Mesendoderm (in vitro differentiated cells): ENCODE measurements around the gene SLC25A17. TPM values are rescaled to one million over a fixed set of nuclear protein-coding genes. Genes with fewer than 3 reads are reported as not detected.
"Not testable (repeated sequence)": the region's sequence is repeated elsewhere in the genome, so short reads cannot be mapped to it uniquely, and the experiment has no call there.

Experiments
- DNase-seq: peaks from one replicate; pipeline ENCODE4 v3.0.0; 2013
- H2AK5ac ChIP-seq: 2 replicates; pipeline ENCODE4 v1.6.1; 2013; ENCODE audit warnings: low read length, inconsistent platforms
- H2BK120ac ChIP-seq: 2 replicates; pipeline ENCODE4 v1.6.1; 2013; ENCODE audit warnings: low read depth, mild to moderate bottlenecking, low read length, moderate library complexity, mixed read lengths
- H2BK15ac ChIP-seq: replicated peaks from 2 replicates; pipeline ENCODE4 v1.6.1; 2013; ENCODE audit warnings: low read depth, mild to moderate bottlenecking, moderate library complexity
- H2BK5ac ChIP-seq: 2 replicates; pipeline ENCODE4 v1.6.1; 2013; ENCODE audit warnings: low read length, inconsistent platforms
- H3K18ac ChIP-seq: 2 replicates; pipeline ENCODE4 v1.6.1; 2013; ENCODE audit warnings: mild to moderate bottlenecking, low read length, mixed read lengths
- H3K23ac ChIP-seq: one replicate; pipeline ENCODE4 v1.6.1; 2013; ENCODE audit warnings: low read length
- H3K27ac ChIP-seq: 2 replicates; pipeline ENCODE4 v1.5.1; 2013; ENCODE audit warnings: low read depth, mild to moderate bottlenecking, inconsistent platforms, low read length, moderate library complexity
- H3K27me3 ChIP-seq: 2 replicates; pipeline ENCODE4 v1.6.1; 2013; ENCODE audit warnings: low read length, control low read depth, mild to moderate bottlenecking, inconsistent platforms; ENCODE audit not compliant: insufficient read depth, poor library complexity
- H3K36me3 ChIP-seq: 2 replicates; pipeline ENCODE4 v1.6.1; 2013; ENCODE audit warnings: low read length, inconsistent platforms; ENCODE audit not compliant: control insufficient read depth, insufficient read depth
- H3K4ac ChIP-seq: one replicate; pipeline ENCODE4 v1.6.1; 2013; ENCODE audit warnings: low read depth, mild to moderate bottlenecking, low read length, moderate library complexity
- H3K4me1 ChIP-seq: 2 replicates; pipeline ENCODE4 v1.6.1; 2013; ENCODE audit warnings: low read depth, low read length, inconsistent platforms; ENCODE audit not compliant: control insufficient read depth
- H3K4me2 ChIP-seq: 2 replicates; pipeline ENCODE4 v1.6.1; 2013; ENCODE audit warnings: low read length
- H3K4me3 ChIP-seq: 2 replicates; pipeline ENCODE4 v1.5.1; 2013; ENCODE audit warnings: mild to moderate bottlenecking, low read length
- H3K56ac ChIP-seq: one replicate; pipeline ENCODE4 v1.6.1; 2013; ENCODE audit warnings: low read length
- H3K79me1 ChIP-seq: 2 replicates; pipeline ENCODE4 v1.6.1; 2013; ENCODE audit warnings: low read length, inconsistent platforms
- H3K79me2 ChIP-seq: 2 replicates; pipeline ENCODE4 v1.6.1; 2013; ENCODE audit warnings: mild to moderate bottlenecking, low read length; ENCODE audit not compliant: control insufficient read depth, insufficient read depth
- H3K9ac ChIP-seq: 2 replicates; pipeline ENCODE4 v1.6.1; 2013; ENCODE audit warnings: low read length, inconsistent platforms
- H4K5ac ChIP-seq: one replicate; pipeline ENCODE4 v1.6.1; 2013; ENCODE audit warnings: low read length
- H4K8ac ChIP-seq: one replicate; pipeline ENCODE4 v1.6.1; 2013; ENCODE audit warnings: low read depth, mild to moderate bottlenecking, control low read depth, low read length, moderate library complexity
- WGBS: extraction: QIAGEN DNeasy Blood & Tissue Kit; methylation state at CpG from one replicate; pipeline ENCODE4 v1.1.7; 2013; ENCODE audit warnings: low lambda C conversion rate, missing lambda C conversion rate; ENCODE audit not compliant: insufficient coverage; ENCODE audit errors: extremely low coverage; 5-methylcytosine and 5-hydroxymethylcytosine counted together
- polyA plus RNA-seq, 2 experiments: library from polyadenylated mRNA; stranded (reverse); fragments of 200-250 nt; gene quantifications; one replicate each; pipeline ENCODE4 v1.2.3, GENCODE V29; 2013

Gene SLC25A17, protein sequence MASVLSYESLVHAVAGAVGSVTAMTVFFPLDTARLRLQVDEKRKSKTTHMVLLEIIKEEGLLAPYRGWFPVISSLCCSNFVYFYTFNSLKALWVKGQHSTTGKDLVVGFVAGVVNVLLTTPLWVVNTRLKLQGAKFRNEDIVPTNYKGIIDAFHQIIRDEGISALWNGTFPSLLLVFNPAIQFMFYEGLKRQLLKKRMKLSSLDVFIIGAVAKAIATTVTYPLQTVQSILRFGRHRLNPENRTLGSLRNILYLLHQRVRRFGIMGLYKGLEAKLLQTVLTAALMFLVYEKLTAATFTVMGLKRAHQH
- polyA plus RNA-seq (2013, experiment 1 of 2), result 29.0 TPM
- 28.7 TPM for polyA plus RNA-seq (2013, experiment 2 of 2)

- Histone ChIP-seq H3K4me1 (peaks cover 2% of the 10 kb centered on the region), H3K23ac (peak within 1 kb of the TSS; percentile 54), H3K56ac (peak within 1 kb of the TSS; percentile 95), H3K4me3 (peak within 1 kb of the TSS; percentile 97), H4K5ac (no peak within 1 kb of the TSS), H2BK5ac (peak within 1 kb of the TSS; percentile 27), H2BK120ac (no peak within 1 kb of the TSS), H3K9ac (peak within 1 kb of the TSS; percentile 96), H3K79me2 (peaks cover 24% of the 10 kb centered on the region), H3K18ac (peak within 1 kb of the TSS; percentile 72), H3K27me3 (no peaks in the 10 kb centered on the region), H2AK5ac (no peak within 1 kb of the TSS), H4K8ac (no peak within 1 kb of the TSS), H3K36me3 (no peaks in the 10 kb centered on the region), H3K4ac (peak within 1 kb of the TSS; percentile 17), H2BK15ac (no peak within 1 kb of the TSS), H3K4me2 (peak within 1 kb of the TSS; percentile 72), H3K27ac (peak within 1 kb of the TSS; percentile 59), H3K79me1 (peaks cover 14% of the 10 kb centered on the region)
- WGBS, result no CpG with 5 or more reads among the region's 61 CpGs
- DNase-seq, result peak; percentile 94
These were observed at the start of gene SLC25A17 for GRCh38 chr22:40818747-40819598. Gene SLC25A17 (minus strand): TSS chr22:40819346. CDS start chr22:40819248, 98 bp downstream.

- H4K5ac ChIP-seq, DNase-seq, H3K56ac ChIP-seq, H2BK15ac ChIP-seq, H3K9ac ChIP-seq, H3K4me1 ChIP-seq, H2BK5ac ChIP-seq, H4K8ac ChIP-seq, H3K4ac ChIP-seq, H3K4me2 ChIP-seq, H3K18ac ChIP-seq, H3K27ac ChIP-seq, H3K79me2 ChIP-seq, H3K36me3 ChIP-seq, H2AK5ac ChIP-seq, H3K23ac ChIP-seq, H3K4me3 ChIP-seq, H3K27me3 ChIP-seq, H2BK120ac ChIP-seq, H3K79me1 ChIP-seq: not testable (repeated sequence)
- no CpG with 5 or more reads among the region's 6 CpGs for WGBS
These were observed 49.2 kb upstream of the SLC25A17 start for GRCh38 chr22:40868379-40868778.

- no peak overlapping the region for H3K27ac ChIP-seq
- no peak overlapping the region for H3K23ac ChIP-seq
- no peak overlapping the region for H3K4me2 ChIP-seq
- no CpG with 5 or more reads among the region's 2 CpGs for WGBS
- no peaks in the 10 kb centered on the region for H3K4me1 ChIP-seq
- H4K5ac ChIP-seq, result no peak overlapping the region
- no peak overlapping the region for H3K4me3 ChIP-seq
- no peak for DNase-seq
- H3K18ac ChIP-seq, result no peak overlapping the region
- H2BK5ac ChIP-seq, result no peak overlapping the region
- H3K36me3 ChIP-seq, result no peaks in the 10 kb centered on the region
- H3K9ac ChIP-seq, result no peak overlapping the region
- H2AK5ac ChIP-seq, result no peak overlapping the region
- peaks cover 4% of the 10 kb centered on the region for H3K79me2 ChIP-seq
- H4K8ac ChIP-seq, result no peak overlapping the region
- no peak overlapping the region for H2BK120ac ChIP-seq
- H3K79me1 ChIP-seq, result peaks cover 3% of the 10 kb centered on the region
- H3K4ac ChIP-seq, result no peak overlapping the region
- no peak overlapping the region for H2BK15ac ChIP-seq
- no peaks in the 10 kb centered on the region for H3K27me3 ChIP-seq
- no peak overlapping the region for H3K56ac ChIP-seq
These were observed 48.0 kb upstream of the SLC25A17 start for GRCh38 chr22:40867109-40867508.

GRCh38 chr22:40862537-40862936, 43.4 kb upstream of the SLC25A17 start:
- Histone ChIP-seq H3K79me2 (peaks cover 21% of the 10 kb centered on the region), H4K5ac (no peak overlapping the region), H3K27ac (no peak overlapping the region), H2BK15ac (no peak overlapping the region), H3K23ac (no peak overlapping the region), H3K56ac (no peak overlapping the region), H3K79me1 (peaks cover 16% of the 10 kb centered on the region), H4K8ac (no peak overlapping the region), H3K4ac (no peak overlapping the region), H2BK120ac (no peak overlapping the region), H3K9ac (no peak overlapping the region), H3K4me1 (no peaks in the 10 kb centered on the region), H3K4me3 (no peak overlapping the region), H3K18ac (no peak overlapping the region), H2AK5ac (no peak overlapping the region), H3K36me3 (no peaks in the 10 kb centered on the region), H3K4me2 (no peak overlapping the region), H3K27me3 (no peaks in the 10 kb centered on the region), H2BK5ac (no peak overlapping the region)
- no peak for DNase-seq
- WGBS, result no CpG with 5 or more reads among the region's 2 CpGs

GRCh38 chr22:40862013-40862412, 42.9 kb upstream of the SLC25A17 start, which contains the start of gene DNAJB7:
Gene DNAJB7 (minus strand): TSS chr22:40862113. CDS start chr22:40861994, 119 bp downstream.
- no CpG with 5 or more reads among the region's 3 CpGs for WGBS
- Histone ChIP-seq H3K4me1 (no peaks in the 10 kb centered on the region), H3K27me3 (no peaks in the 10 kb centered on the region), H2AK5ac (no peak within 1 kb of the TSS), H3K23ac (no peak within 1 kb of the TSS), H2BK15ac (no peak within 1 kb of the TSS), H2BK120ac (no peak within 1 kb of the TSS), H3K56ac (no peak within 1 kb of the TSS), H3K79me1 (peaks cover 19% of the 10 kb centered on the region), H3K4me2 (no peak within 1 kb of the TSS), H2BK5ac (no peak within 1 kb of the TSS), H3K4me3 (no peak within 1 kb of the TSS), H4K8ac (no peak within 1 kb of the TSS), H3K4ac (no peak within 1 kb of the TSS), H4K5ac (no peak within 1 kb of the TSS), H3K18ac (no peak within 1 kb of the TSS), H3K9ac (no peak within 1 kb of the TSS), H3K36me3 (no peaks in the 10 kb centered on the region), H3K79me2 (peaks cover 26% of the 10 kb centered on the region), H3K27ac (no peak within 1 kb of the TSS)
- no peak for DNase-seq
